ENCODE results near the gene HMGA1. TPM values are rescaled to one million over a fixed set of nuclear protein-coding genes. Genes with fewer than 3 reads are reported as not detected.
A peak's percentile ranks its signal among the peaks of the same experiment; 100 is the strongest.

Gene HMGA1
- total and polyA plus RNA-seq, 7 donors, result 83.5 to 389 (median 134) TPM

DNA sequence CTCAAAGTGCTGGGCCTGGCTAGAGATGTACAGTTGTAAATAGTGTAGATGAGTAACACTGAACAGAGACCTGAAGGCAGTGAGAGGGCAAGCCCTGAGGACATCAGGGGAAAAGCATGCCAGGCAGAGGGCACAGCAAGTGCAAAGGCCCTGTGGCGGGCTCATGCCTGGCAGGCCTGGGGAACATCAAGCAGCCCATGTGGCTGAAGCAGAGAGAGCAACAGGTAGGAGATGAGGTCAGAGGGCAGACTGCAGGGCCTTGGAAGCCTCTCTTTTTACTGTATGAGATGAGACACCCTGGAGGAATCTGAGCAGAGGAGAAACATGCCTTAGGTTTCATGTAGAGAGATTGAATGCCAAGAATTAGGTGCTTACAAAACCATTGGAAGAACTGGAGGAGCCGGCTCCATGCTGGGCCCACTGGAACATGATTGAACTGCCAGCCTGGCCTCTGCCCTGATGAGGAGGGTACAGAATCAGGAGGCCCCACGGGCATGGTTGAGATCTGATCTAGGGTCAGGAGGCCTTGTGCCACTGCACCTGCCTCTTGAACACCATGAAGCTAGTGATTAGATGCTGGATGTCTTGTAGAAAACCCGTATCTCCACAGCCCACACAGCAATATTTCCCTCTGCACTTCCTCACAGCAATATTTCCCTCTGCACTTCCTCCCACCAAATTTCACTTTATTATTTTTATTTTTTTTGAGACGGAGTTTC, 5.9 kb upstream of the HMGA1 start:
- Histone ChIP-seq H3K4me1 (no peaks in the 10 kb centered on the region), H3K27ac (no peak overlapping the region), H3K9me3 (no peaks in the 10 kb centered on the region), H3K27me3 (ENCODE audit: insufficient read depth in 3 of 3, low read length in 2 of 3) (no peaks in the 10 kb centered on the region), H3K4me3 (no peak overlapping the region), H3K36me3 (ENCODE audit: insufficient read depth in 1 of 2, low read depth in 1 of 2) (no peaks in the 10 kb centered on the region)
- TF ChIP-seq, protein P1, sequence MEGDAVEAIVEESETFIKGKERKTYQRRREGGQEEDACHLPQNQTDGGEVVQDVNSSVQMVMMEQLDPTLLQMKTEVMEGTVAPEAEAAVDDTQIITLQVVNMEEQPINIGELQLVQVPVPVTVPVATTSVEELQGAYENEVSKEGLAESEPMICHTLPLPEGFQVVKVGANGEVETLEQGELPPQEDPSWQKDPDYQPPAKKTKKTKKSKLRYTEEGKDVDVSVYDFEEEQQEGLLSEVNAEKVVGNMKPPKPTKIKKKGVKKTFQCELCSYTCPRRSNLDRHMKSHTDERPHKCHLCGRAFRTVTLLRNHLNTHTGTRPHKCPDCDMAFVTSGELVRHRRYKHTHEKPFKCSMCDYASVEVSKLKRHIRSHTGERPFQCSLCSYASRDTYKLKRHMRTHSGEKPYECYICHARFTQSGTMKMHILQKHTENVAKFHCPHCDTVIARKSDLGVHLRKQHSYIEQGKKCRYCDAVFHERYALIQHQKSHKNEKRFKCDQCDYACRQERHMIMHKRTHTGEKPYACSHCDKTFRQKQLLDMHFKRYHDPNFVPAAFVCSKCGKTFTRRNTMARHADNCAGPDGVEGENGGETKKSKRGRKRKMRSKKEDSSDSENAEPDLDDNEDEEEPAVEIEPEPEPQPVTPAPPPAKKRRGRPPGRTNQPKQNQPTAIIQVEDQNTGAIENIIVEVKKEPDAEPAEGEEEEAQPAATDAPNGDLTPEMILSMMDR (IDR thresholded peaks at IDR 0.05), result no peak
- intact Hi-C loops (cut with DNase I), result no loop called here
- no peak for ATAC-seq
- peak in 1 of 2 donors; percentile 31 for DNase-seq
- WGBS, 3 donors, result 85 to 91% (median 91%) methylated on average over 5 of the region's 5 CpGs

- TF ChIP-seq, protein P1 (IDR thresholded peaks at IDR 0.05), result no peak
- Histone ChIP-seq H3K4me3 (no peak overlapping the region), H3K4me1 (no peaks in the 10 kb centered on the region), H3K27ac (no peak overlapping the region), H3K27me3 (ENCODE audit: insufficient read depth in 3 of 3, low read length in 2 of 3) (no peaks in the 10 kb centered on the region), H3K9me3 (no peaks in the 10 kb centered on the region), H3K36me3 (ENCODE audit: insufficient read depth in 1 of 2, low read depth in 1 of 2) (no peaks in the 10 kb centered on the region)
- WGBS, 3 donors, result 94 to 97% (median 94%) methylated on average over 17 of the region's 17 CpGs
- peak in 1 of 2 donors; percentile 19 for DNase-seq
- ATAC-seq, result no peak
- intact Hi-C loops (cut with DNase I), result no loop called here
These were observed 4.9 kb upstream of the HMGA1 start for GRCh38 chr6:34231566-34232336.

- DNase-seq (peak in 1 of 2 donors; percentile 24), ATAC-seq (peak in 1 of 4 donors; percentile 45)
- H3K9me3 ChIP-seq, result no peaks in the 10 kb centered on the region
- H3K27ac ChIP-seq, result peak overlapping the region; percentile 96
- intact Hi-C loops (cut with DNase I), result no loop called here
- no peaks in the 10 kb centered on the region for H3K4me1 ChIP-seq
- no peaks in the 10 kb centered on the region for H3K36me3 ChIP-seq (ENCODE audit: insufficient read depth in 1 of 2, low read depth in 1 of 2)
- H3K27me3 ChIP-seq (ENCODE audit: insufficient read depth in 3 of 3, low read length in 2 of 3), result no peaks in the 10 kb centered on the region
- 49 to 68% (median 57%) methylated on average over 5 of the region's 5 CpGs for WGBS, 3 donors
- TF ChIP-seq, protein P1 (IDR thresholded peaks at IDR 0.05), result no peak
- H3K4me3 ChIP-seq, result no peak overlapping the region
These were observed 3.8 kb upstream of the HMGA1 start for GRCh38 chr6:34232901-34233300.

DNA sequence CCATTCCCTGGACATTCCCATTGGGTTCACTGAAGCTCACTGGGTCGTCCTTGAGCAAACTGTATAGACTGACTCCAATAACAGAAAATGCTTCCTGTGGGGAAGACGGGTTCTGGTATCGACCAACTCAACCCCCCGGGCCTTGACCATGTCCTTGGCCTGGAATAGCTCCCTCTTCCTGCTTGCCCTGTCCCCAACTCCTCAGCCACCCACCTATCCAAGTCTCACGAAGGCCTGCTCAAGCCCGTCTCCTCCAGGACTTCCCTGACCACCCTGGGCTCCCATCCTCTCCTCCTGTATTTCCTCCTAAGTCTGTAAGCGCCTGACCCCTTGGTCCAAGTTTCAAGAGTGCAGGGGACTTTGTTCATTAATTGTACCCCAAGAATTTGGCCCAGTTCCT, 2.8 kb upstream of the HMGA1 start:
- Histone ChIP-seq H3K4me1 (no peaks in the 10 kb centered on the region), H3K27ac (peak overlapping the region; percentile 96), H3K36me3 (ENCODE audit: insufficient read depth in 1 of 2, low read depth in 1 of 2) (no peaks in the 10 kb centered on the region), H3K9me3 (no peaks in the 10 kb centered on the region), H3K4me3 (no peak overlapping the region), H3K27me3 (ENCODE audit: insufficient read depth in 3 of 3, low read length in 2 of 3) (no peaks in the 10 kb centered on the region)
- ATAC-seq (no peak), DNase-seq (peak in 1 of 2 donors; percentile 37)
- WGBS, 3 donors, result 89 to 90% (median 90%) methylated on average over 7 of the region's 7 CpGs
- TF ChIP-seq, protein P1 (IDR thresholded peaks at IDR 0.05), result no peak
- intact Hi-C loops (cut with DNase I), result no loop called here
